CD4-positive, alpha-beta T cell treated with Interleukin-4 for 1 hour (primary cell): ENCODE data around the gene XXYLT1.
"Not testable (repeated sequence)": the region's sequence is repeated elsewhere in the genome, so short reads cannot be mapped to it uniquely, and the experiment has no call there.

ENCODE experiments used
- DNase-seq, 2 donors: peaks; one replicate each; pipeline ENCODE4 v3.0.0-alpha.2; 2020 to 2022

XXYLT1 gene

GRCh38 chr3:195093731-195094130, 177.2 kb downstream of the XXYLT1 start:
- DNase-seq: no peak

- not testable (repeated sequence) for DNase-seq
Observed at GRCh38 chr3:195087840-195088601, 182.9 kb downstream of the XXYLT1 start.

GRCh38 chr3:195087328-195087727, 183.6 kb downstream of the XXYLT1 start:
- DNase-seq: no peak

GRCh38 chr3:195086885-195087284, 184.1 kb downstream of the XXYLT1 start:
- no peak for DNase-seq

- DNase-seq: no peak
Observed at GRCh38 chr3:195086341-195086740, 184.6 kb downstream of the XXYLT1 start.

GRCh38 chr3:195085356-195086130, 185.4 kb downstream of the XXYLT1 start:
- no peak for DNase-seq

GRCh38 chr3:195084746-195085145, 186.2 kb downstream of the XXYLT1 start:
- no peak for DNase-seq

- DNase-seq: no peak
Observed at GRCh38 chr3:195083659-195084058, 187.3 kb downstream of the XXYLT1 start.

GRCh38 chr3:195082811-195083210, 188.1 kb downstream of the XXYLT1 start:
- no peak for DNase-seq

GRCh38 chr3:195081242-195081963, 189.6 kb downstream of the XXYLT1 start:
- no peak for DNase-seq

GRCh38 chr3:195080571-195081151, 190.3 kb downstream of the XXYLT1 start:
- DNase-seq: no peak

GRCh38 chr3:195080125-195080524, 190.8 kb downstream of the XXYLT1 start:
- DNase-seq: no peak

- DNase-seq: no peak
Observed at GRCh38 chr3:195079636-195080035, 191.3 kb downstream of the XXYLT1 start.

GRCh38 chr3:195078891-195079440, 192.0 kb downstream of the XXYLT1 start:
- no peak for DNase-seq

GRCh38 chr3:195077611-195078540, 193.1 kb downstream of the XXYLT1 start:
- DNase-seq: no peak

- no peak for DNase-seq
Observed at GRCh38 chr3:195076981-195077610, 193.9 kb downstream of the XXYLT1 start.

GRCh38 chr3:195075941-195076875, 194.8 kb downstream of the XXYLT1 start:
- no peak for DNase-seq

- no peak for DNase-seq
Observed at GRCh38 chr3:195075199-195075940, 195.6 kb downstream of the XXYLT1 start.
